Transverse colon (tissue), 3 donors: ENCODE data around the gene OTUD3.
"Not testable (repeated sequence)": the region's sequence is repeated elsewhere in the genome, so short reads cannot be mapped to it uniquely, and the experiment has no call there.

Experiments
- EP300 ChIP-seq: sonication (generic); formaldehyde crosslinking; IDR thresholded peaks from one replicate; pipeline ENCODE4 v1.6.1; 2017; ENCODE audit warnings: antibody characterized with exemption, low read depth
- POLR2A ChIP-seq: fragments of 450-650 bp; IDR thresholded peaks from one replicate; pipeline ENCODE4 v1.6.1; 2016; ENCODE audit warnings: antibody characterized with exemption, mild to moderate bottlenecking, moderate library complexity
- TF ChIP-seq, protein P1 (sequence below), 5 experiments: fragments of 200-600 bp in 3 of 5; fragments of 450-650 bp in 2 of 5; sonication (generic) in 3 of 5; IDR thresholded peaks; 1 replicate in 2 of 5; 2 replicates in 3 of 5; pipeline ENCODE4 v1.5.1; 2016 to 2017; ENCODE audit warnings: antibody characterized with exemption in 5 of 5, inconsistent platforms in 3 of 5, mild to moderate bottlenecking in 2 of 5, moderate library complexity in 1 of 5

DNA sequence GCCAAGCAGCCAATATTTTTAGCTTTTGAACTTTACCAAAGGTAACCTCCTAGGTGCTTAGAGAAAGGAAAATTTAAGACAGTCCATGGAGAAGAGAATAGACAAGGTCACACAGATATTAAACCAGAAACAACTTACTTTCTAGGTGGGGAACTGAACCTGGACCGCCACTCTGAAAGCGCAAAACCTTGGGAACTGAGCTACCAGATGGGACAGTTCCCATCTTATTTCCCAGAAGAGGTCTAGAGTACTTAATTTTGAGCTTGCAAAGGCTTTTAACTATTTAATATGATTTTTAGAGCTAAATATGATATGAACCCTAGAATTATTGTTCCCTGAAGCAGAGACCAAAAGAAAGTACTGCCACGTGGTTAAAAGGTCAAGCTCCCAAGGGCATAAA, 32.9 kb upstream of the OTUD3 start:
- TF ChIP-seq POLR2A, EP300: not testable (repeated sequence)
- TF ChIP-seq, protein P1, sequence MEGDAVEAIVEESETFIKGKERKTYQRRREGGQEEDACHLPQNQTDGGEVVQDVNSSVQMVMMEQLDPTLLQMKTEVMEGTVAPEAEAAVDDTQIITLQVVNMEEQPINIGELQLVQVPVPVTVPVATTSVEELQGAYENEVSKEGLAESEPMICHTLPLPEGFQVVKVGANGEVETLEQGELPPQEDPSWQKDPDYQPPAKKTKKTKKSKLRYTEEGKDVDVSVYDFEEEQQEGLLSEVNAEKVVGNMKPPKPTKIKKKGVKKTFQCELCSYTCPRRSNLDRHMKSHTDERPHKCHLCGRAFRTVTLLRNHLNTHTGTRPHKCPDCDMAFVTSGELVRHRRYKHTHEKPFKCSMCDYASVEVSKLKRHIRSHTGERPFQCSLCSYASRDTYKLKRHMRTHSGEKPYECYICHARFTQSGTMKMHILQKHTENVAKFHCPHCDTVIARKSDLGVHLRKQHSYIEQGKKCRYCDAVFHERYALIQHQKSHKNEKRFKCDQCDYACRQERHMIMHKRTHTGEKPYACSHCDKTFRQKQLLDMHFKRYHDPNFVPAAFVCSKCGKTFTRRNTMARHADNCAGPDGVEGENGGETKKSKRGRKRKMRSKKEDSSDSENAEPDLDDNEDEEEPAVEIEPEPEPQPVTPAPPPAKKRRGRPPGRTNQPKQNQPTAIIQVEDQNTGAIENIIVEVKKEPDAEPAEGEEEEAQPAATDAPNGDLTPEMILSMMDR (IDR thresholded peaks at IDR 0.05) = not testable (repeated sequence)
